ENCODE results near the gene KIAA1328.
A peak's percentile ranks its signal among the peaks of the same experiment; 100 is the strongest.
"Not testable (repeated sequence)": the region's sequence is repeated elsewhere in the genome, so short reads cannot be mapped to it uniquely, and the experiment has no call there.

Gene KIAA1328

DNA sequence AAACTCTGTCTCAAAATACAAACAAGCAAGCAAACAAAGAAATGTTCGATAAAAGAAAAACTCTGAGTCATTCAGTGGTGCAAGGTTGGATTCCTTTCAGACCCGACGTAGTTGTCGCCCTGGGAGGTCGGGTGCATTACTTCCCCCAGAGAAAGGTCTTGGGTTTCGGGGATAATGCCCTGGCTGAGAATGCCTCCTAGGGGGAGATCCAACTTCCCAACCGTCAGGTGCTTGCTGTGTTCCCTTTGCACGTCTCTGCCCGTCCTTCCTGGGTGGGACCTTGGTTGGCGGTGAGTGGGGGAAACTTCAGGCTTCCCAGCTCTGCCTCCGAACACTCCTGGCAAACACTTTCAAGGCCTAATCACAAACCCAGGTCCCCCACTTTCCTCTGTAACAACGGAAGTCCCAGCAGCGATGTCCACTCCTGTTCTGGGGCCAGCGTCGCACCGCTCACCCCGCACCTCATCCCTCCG lies 734 bp upstream of the KIAA1328 start:
- peak in 1 of 2 experiments; percentile 40 for DNase-seq

DNA sequence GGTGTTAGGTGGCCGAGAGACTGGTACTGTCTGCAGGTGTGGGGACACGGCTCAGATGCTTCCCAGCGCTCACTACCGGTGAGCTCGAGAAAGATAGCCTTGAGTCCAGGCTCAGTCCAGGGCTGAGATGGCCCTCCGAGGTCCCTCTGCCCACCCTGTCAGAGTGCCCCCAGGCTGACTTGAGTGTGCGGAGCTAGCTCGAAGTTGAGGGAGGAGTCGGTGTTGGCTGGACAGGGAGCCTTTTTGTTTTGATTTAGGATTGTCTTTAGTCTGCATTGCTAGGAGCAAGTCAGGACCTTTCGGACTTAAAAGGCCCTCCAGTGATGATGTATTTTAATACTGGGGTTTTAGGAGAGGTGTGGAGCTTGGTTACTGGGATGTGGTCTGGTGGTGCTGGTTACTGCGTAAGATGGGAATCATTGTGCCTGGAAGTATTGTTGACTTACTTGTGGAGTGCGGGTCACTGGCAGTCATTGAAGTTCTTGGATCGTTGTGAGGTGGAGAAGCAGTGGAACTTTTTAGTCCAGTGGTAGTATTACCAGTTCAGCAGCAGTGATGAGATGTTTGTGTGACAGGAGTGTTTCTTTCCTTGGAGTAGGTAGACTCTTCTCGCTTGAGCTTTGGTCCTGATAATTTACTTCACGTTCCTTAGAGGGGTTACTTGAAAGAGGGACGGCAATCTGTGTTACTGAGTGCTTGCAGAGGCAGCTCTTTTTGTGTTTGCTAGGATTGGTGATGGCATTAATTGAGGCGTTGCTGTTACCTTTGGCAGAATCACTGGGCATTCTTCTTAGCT lies 633 bp downstream of the KIAA1328 start:
- peak in 1 of 2 experiments; percentile 47 for DNase-seq

DNA sequence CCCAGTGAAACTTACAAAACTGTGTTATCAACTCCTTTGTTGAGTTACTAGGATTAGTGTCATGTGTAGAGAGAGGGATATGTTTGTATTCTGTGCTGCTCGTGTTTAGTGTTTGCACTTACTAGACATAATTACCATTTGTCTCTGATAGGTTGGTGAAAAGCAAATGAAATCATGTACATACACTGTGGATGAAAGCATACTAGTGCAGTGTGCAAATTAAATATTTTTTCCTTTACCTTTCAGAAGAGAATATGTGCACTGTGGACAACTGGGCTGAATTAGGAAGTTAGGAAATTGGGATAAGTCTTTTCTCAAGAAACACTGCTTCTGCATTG lies 1.2 kb downstream of the KIAA1328 start:
- no peak for DNase-seq

DNA sequence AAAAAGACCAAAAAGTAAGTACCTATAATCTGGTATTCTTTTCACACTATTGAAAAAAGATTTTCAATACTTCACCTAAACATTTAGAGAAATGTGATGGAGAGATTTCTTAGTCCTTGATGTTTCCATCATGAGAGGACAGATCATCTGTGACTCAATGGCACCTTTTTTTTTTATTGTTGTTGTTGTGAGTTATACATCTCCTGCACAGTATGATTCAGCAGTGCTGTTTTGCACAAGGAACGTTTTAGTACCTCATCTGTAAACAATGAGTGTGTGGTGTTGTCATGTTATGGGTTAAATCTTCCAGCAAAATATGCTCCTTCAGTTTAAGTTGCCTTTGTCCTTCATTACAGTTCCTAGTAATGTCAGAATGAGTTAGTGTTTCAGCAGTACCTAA lies 2.2 kb downstream of the KIAA1328 start:
- DNase-seq: no peak

DNA sequence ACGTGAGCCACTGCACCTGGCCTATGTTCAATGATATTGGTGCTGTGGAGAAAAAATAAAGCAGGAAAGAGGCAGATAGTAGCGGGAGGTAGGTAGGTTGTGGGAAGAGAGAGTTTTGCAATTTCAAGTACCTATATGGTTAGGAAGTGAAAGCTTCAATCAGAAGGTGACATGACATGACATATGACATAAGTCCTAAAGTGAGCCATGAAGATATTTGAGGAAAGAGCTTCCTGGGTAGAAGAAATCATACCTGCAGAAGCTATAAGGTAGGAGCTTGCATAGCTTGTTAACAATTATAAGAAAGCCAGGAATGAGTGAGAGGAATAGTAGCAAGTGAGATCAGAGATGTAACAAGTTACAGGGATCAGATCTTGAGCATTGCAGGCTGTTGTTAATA lies 4.2 kb downstream of the KIAA1328 start:
- no peak for DNase-seq

DNA sequence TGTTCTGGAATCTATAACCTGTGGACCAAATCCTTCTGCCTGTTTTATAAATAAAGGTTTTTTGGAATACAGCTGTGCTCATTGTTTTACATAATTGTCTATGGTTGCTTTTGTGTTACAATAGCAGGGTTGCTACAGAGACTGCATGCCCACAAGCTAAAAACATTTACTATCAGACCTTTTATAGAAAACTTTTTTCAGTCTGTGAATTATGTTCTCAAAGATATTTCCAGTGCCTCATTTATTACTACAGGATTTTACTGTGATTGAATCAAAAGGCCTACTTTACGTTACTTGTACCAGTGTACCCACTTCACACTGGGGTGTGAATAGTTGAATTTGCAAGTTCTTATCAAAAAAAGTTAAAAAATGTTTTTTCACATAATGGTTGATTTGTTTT lies 7.0 kb downstream of the KIAA1328 start:
- DNase-seq: no peak

DNA sequence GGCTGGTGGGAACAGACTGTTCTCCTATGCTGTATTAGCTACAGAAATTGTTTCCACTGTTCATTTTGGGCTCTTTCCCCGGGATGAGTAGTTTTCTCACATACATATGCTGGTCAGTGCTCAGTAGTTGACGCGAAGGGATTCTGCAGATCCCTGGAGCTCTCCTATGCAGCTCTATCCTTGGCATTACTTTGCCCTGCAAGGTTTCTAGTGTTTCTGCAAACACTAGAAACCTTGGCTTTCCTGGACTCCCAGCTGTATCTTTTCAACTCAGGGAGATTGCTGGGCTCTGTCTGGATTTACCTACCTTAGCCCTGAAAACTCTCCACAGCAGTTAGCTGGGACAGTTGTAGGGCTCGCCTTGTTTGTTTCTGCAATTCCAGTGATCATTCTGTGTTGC lies 10.9 kb downstream of the KIAA1328 start:
- DNase-seq: no peak

DNA sequence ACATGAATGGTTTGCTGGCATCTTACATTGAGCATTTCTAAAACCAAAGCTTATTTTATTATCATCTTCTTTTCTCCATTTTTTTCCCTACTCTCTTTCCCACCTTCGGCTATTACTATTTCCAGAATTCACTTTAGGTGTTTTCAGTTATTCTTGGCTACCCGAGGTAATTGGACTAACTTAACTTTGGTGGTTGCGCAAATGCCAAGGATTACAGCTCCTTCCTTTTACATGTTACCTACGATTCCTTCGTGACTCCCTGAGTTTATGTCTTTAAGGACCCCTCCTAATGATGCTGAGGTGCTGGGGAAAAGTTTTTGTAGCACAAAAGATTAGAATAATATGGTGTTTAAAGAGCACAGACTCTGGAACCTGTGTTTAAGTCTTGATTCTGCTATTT lies 14.3 kb downstream of the KIAA1328 start:
- DNase-seq: no peak

DNA sequence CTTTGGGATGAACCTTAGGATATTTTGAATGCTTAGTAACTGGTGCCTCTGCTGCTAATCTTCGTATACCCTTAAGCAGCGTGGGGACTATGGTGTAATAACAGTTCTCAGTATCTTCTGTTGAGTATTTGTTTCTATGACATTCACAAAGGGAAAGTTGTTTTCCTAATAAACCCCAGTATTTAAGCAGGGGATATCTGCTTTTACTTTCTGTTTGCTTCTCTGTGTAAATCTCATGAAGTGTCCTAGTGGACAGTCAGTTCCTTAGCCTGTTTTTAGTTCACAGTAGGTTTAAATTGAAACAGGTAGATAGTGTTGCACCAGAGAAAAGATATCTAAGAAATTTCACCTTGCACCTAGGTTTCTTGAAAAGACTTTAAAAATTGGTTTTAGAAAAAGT lies 14.9 kb downstream of the KIAA1328 start:
- no peak for DNase-seq

DNA sequence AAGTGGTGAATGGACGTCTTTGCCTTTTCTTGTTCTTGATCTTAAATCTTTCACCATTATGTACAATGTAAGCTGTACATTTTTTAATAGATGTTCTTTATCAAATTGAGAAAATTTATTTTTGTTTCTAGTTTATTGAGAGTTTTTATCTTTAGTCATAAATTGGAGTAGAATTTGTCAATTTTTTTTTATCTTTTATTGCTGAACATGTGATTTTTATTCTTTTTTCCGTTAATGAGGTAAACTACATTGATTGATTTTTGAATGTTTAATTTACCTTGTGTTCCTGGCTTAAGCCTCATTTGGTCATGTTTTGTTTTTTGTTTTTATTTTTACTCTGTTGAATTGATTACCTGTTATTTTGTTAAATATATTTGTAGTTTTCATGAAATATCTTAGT lies 19.7 kb downstream of the KIAA1328 start:
- no peak for DNase-seq

DNA sequence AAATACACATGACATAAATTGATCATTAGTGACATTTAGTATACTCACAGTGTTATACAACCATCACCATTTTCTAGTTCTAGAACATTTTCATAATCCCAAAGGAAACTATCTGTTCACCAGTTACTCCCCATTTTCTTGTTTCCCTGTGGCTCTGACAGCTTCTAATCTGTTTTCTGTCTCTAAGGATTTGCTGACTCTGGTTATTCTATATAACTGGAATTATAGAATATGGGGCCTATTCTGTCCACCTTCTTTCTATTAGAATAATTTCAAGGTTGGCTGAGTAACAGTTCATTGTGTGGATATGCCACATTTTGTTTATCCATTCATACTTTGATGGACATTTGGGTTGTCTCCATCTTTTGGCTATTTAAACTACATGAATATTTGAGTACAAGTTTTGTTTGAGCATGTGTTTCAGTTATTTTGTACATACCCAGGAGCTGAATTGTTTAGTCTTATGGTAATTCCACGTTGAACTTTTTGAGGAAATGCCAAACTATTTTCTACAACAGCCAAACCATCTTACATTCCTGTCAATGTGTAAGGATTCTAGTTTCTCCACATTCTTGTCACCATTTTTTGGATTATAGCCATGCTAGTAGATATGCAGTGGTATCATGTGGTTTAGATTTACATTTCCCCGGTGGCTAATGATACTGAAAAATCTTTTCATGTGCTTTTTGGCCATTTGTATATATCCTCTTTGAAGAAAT lies 20.5 kb downstream of the KIAA1328 start:
- no peak for DNase-seq

DNA sequence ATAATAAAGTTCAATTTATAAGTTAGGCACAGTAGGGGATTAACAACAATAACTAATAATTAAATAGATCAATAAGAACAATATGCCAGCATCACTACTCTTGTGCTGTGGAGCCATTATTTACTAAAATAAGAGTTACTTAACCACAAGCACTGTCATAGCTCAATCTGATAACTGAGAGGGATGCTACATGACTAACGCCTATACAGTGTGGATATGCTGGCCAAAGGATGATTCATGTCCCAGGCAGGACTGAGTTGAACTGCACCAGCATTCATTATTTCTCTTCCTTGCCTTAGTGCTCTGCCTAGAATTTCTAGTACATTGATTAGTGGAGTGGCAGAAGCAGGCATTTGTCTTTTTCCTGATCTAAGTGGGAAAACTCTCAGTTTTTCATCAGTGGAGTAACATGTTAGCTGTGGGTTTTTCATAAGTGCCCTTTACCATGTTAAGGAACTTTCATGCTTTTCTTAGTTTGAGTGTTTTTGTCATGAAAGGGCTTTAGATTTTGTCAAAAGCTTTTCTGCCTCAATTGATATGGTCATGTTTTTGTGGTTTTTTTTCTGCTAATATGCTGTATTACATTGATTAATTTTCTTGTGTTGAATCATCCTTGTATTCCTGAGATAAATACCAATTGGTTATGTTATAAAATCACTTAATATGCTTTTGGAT lies 21.7 kb downstream of the KIAA1328 start:
- peak; percentile 59 to 75 for DNase-seq

DNA sequence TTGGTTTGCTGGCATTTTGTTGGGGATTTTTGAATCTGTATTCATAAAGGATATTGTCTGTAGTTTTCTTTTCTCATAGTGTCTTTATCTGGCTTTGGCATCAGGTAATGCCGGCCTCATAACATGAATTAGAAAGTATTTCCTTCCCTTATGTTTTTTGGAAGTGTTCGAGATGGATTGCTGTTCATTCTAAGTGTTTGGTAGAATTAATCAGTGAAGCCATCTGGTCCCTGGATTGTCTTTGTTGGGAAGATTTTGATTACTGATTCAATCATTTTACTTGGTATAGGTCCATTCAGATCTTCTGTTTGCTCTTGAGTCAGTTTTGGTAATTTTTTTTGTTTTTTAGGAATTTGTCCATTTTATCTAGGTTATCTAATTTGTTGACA lies 22.3 kb downstream of the KIAA1328 start:
- DNase-seq: no peak

DNA sequence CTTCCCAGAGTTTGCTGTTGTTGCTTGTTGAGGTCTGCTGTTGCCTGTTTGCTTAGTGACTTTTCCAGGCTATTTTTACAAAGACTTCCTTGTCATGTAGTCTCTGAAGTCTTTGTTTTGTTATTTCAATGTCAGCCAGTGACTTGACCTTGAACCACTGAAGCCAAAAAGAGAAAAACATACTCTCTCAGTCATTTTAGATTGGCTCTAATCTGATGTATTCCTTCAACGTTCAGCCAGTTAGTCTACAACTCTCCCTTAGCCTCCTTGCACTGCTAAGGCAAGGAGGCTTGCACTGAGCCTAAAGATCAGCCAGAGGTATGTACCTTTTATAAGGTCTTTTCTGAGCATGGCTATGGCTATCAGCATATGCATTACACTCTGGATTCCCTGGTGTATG lies 27.9 kb downstream of the KIAA1328 start:
- no peak for DNase-seq

DNA sequence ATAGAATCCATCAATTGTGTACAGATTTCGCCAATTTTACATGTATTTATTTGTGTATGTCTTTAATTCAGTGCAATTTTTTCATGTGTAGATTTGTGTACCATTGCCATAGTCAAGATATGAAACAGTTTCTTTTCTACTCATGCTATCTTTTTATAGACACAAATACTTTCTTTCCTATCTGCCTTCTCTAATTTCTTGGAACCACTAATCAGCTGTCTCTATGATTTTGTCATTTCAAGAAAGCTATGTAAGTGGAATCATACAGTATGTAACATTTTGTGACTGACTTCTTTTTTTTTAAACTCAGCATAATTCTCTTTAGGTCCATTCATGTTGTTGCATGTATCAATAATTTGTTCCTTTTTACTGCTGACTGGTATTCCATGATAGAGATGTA lies 33.3 kb downstream of the KIAA1328 start:
- DNase-seq: no peak

DNA sequence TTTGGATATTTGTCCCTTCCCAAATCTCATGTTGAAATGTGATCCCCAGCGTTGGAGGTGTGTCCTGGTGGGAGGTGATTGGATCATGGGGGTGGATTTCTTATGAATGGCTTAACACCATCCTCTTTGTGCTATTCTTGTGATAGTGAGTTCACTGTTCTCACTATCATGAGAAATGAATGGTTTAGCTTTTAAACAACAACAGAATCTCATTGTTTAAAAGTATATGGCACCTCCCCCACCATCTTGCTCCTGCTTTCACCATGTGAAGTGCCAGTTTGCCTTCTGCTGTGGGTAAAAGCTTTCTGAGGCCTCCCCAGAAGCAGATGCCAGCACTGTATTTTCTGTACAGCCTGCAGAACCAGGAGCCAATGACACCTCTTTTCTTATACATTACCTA lies 38.1 kb downstream of the KIAA1328 start:
- no peak for DNase-seq

DNA sequence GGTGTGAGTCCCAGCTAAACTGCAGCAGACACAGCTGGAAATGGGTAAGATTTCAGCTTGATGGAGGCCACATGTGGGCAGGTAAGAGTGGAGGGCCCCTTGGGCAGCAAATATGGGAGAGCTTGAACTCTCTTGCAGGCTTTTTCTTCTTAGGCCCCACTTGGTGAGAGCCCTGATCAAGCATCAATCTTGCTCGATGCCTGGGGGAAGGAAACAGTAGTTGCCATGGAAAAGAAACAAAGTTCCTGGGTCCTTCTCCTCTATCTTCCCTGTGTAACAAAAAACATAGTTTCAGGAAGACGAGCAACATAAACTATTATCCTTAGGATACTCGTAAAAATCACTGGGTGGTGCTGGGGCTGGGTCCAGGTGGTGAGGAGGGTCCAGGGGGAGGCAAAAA lies 42.9 kb downstream of the KIAA1328 start:
- DNase-seq: no peak

DNA sequence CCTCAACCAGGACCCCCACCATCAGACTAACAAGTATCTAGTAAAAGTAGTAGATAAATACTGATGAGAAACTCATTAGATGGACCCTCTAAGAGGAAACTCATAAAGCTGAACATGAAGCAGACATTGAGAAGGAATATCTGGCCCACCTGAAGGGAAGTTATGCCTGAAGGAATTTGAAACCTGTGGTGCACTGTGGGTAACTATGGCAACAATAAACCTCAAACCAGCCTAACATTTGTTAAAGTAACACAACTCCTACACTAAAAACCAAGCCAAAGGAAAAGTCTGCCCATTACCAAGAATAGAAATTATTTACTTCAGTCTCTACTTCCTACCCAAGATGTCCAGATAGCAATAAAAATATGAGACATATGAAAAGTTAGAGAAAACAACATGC lies 43.4 kb downstream of the KIAA1328 start:
- peak in 1 of 2 experiments; percentile 5 for DNase-seq

DNA sequence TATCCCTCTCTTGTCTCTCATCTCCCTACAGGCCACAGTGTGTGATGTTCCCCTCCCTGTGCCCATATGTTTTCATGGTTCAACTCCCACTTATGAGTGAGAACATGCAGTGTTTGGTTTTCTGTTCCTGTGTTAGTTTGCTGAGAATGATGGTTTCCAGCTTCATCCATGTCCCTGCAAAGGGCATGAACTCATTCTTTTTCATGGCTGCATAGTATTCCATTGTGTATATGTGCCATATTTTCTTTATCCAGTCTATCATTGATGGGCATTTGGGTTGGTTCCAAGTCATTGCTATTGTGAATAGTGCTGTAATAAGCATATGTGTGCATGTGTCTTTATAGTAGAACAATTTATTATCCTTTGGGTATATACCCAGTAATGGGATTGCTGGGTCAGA lies 44.9 kb downstream of the KIAA1328 start:
- DNase-seq: not testable (repeated sequence)

DNA sequence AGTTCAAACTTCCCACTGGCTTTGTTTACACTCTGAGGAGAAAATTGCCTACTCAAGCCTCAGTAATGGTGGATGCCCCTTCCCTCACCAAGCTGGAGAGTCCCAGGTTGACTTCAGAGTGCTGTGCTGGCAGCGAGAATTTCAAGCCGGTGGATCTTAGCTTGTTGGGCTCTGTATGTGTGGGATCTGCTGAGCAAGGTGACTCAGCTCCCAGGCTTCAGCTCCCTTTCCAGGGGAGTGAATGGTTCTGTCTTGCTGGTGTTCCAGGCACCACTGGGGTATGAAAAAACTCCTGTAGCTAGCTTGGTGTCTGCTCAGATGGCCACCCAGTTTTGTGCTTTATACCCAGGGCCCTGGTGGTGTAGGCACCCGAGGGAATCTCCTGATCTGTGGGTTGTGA lies 50.9 kb downstream of the KIAA1328 start:
- not testable (repeated sequence) for DNase-seq

DNA sequence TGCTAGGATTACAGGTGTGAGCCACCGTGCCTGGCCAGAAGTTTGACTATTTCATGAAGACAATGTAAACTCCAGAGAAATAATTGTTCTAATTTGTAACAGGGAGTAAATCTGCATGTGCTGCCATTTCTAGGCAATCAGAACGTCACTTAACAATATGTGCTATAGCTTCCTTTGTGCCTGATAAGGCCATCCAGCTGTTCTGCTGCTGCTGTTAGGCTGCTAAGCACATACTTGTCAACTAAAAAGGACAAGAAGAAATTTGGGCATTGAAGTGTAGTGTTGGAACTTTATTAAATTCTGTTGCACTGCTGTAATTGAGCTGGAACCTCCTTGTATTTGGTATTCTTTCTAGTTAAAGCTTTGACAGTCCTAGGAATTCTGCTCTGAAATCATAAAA lies 57.1 kb downstream of the KIAA1328 start:
- no peak for DNase-seq

DNA sequence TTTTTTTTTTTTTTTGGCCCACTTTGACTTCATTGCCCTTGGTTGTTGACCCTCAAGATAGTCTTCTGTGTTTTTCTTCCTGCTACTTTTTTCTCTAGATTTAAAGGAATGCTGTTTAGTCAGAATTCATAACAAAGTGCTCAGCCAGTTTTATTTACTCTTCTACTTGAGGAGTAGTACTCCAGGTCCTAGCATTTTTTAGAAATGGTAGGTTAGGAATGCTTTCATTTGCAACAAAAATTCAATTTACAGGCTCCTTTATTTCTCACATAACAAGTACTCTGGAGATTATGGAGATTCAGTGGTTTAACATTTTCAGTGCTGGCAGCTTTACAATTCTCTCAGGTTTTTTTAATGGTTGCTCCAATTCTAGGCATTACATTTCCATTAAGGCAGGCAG lies 58.2 kb downstream of the KIAA1328 start:
- DNase-seq: no peak

DNA sequence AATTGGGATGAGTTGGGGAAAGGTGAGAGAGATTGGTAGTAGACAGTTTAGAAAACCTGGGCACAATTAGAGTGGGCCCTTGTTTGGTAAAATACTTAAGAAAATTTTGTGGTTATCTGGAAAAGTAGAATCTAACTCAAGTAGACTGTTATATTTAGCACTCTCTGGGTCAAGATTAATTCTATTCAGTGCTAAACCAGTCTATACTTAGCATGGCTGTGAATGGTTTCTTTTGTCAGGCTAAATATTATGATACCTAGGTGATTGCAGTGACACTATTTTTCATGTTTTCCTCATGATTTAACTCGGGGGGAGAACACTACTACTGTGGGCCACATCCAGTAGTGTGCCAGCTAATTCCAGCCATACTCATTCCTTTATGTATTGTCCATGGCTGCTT lies 58.9 kb downstream of the KIAA1328 start:
- DNase-seq: no peak

DNA sequence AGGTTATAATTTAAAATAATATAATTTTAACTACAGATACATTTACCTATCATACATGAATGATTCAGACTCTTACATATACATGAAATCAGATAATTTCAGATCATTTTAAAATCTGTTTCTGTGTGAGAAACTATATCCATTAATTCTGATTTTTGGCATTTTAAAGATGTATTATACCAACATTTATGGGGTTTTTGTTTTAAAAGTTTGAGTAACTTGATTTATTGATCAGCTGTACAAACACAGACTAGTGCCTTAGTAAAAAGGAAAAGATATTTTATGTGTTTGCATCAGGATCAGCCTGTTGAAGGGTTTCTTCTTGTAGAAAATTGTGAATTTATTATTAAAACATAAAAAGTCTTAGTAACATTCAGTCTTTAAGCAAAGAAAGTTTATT lies 59.9 kb downstream of the KIAA1328 start:
- no peak for DNase-seq

Data from SW 1271 (cell line).